ENCODE data around the gene CPNE9.

CPNE9 gene

DNA sequence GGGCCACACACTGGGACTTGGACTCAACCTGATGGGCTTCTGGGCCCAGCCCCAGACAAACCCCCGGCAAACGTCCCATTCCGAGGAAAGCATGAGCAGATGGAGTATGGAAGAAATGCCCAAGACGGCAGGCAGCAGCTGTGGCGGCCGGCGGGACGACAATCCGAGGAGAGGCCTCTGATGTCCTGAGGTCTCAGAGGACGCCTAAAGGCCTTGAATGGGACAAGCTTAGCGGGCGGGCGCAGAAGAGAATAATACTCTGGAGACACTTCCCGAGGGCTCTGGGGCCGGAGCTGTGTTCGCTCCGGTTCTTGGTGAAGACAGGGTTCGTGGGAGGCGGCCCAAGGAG, 45.6 kb downstream of the CPNE9 start:
- Histone ChIP-seq H3K27ac (ENCODE audit: low read length) (peak overlapping the region; percentile 47), H3K9me3 (ENCODE audit: insufficient read depth, low read length) (no peaks in the 10 kb centered on the region), H3K4me3 (ENCODE audit: low read length) (peak overlapping the region; percentile 94), H3K79me2 (ENCODE audit: low read length) (peaks cover 15% of the 10 kb centered on the region), H3K9ac (ENCODE audit: low read length) (peak overlapping the region; percentile 65), H2AFZ (ENCODE audit: low read depth, low read length) (peak overlapping the region; percentile 51; the same call in 1 of the 2 replicates), H3K4me2 (ENCODE audit: low read length) (peak overlapping the region; percentile 92), H3K4me1 (ENCODE audit: low read length) (peaks cover 13% of the 10 kb centered on the region), H4K20me1 (ENCODE audit: insufficient read depth, low read length) (no peaks in the 10 kb centered on the region), H3K36me3 (replicated peaks; ENCODE audit: low read depth, low read length) (peaks cover 36% of the 10 kb centered on the region), H3K27me3 (ENCODE audit: low read depth, low read length) (no peaks in the 10 kb centered on the region)
- TF ChIP-seq CTCF (IDR thresholded peaks at IDR 0.05; ENCODE audit: low read depth, low read length) (no peak), EZH2phosphoT487 (IDR thresholded peaks at IDR 0.05; ENCODE audit: low read depth) (no peak)

DNA sequence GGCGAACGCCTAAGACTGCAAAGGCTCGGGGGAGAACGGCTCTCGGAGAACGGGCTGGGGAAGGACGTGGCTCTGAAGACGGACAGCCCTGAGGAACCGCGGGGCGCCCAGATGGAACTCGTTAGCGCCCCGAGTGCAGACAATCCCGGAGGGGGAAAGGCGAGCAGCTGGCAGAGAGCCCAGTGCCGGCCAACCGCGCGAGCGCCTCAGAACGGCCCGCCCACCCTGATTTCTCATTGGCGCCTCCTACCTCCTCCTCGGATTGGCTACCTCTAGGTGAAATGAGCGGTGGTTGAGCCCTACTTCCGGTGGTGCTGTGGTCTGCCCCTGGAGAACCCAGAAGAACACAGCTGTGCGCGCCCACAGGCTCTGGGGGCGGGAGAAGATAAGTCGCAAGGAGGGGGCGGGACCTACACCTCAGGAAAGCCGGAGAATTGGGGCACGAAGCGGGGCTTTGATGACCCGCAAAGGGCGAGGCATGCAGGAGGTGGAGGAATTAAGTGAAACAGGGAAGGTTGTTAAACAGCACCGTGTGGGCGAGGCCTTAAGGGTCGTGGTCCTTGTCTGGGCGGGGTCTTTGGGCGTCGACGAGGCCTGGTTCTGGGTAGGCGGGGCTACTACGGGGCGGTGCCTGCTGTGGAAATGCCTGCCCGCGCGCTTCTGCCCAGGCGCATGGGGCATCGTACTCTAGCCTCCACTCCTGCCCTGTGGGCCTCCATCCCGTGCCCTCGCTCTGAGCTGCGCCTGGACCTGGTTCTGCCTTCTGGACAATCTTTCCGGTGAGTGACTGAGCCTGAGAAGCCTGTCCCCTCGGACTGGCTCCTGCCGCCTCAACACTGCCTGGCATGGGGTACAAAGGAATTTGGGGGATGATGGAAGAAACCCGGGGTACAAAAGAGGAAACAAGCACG, 46.3 kb downstream of the CPNE9 start, which contains the start of gene OGG1:
Gene OGG1 (plus strand): TSS at position 308 of the 911 bp plus-strand sequence. CDS start 335 bp downstream, at position 643.
- Histone ChIP-seq H3K79me2 (ENCODE audit: low read length) (peaks cover 15% of the 10 kb centered on the region), H4K20me1 (ENCODE audit: insufficient read depth, low read length) (no peaks in the 10 kb centered on the region), H3K4me3 (ENCODE audit: low read length) (peak within 1 kb of the TSS; percentile 94), H3K9me3 (ENCODE audit: insufficient read depth, low read length) (no peaks in the 10 kb centered on the region), H2AFZ (ENCODE audit: low read depth, low read length) (peak within 1 kb of the TSS; percentile 66; the same call in 1 of the 2 replicates), H3K9ac (ENCODE audit: low read length) (peak within 1 kb of the TSS; percentile 65), H3K27me3 (ENCODE audit: low read depth, low read length) (no peaks in the 10 kb centered on the region), H3K27ac (ENCODE audit: low read length) (peak within 1 kb of the TSS; percentile 72), H3K4me2 (ENCODE audit: low read length) (peak within 1 kb of the TSS; percentile 92), H3K36me3 (replicated peaks; ENCODE audit: low read depth, low read length) (peaks cover 31% of the 10 kb centered on the region), H3K4me1 (ENCODE audit: low read length) (peaks cover 13% of the 10 kb centered on the region)
- TF ChIP-seq CTCF (IDR thresholded peaks at IDR 0.05; ENCODE audit: low read depth, low read length) (no peak), EZH2phosphoT487 (IDR thresholded peaks at IDR 0.05; ENCODE audit: low read depth) (no peak)

DNA sequence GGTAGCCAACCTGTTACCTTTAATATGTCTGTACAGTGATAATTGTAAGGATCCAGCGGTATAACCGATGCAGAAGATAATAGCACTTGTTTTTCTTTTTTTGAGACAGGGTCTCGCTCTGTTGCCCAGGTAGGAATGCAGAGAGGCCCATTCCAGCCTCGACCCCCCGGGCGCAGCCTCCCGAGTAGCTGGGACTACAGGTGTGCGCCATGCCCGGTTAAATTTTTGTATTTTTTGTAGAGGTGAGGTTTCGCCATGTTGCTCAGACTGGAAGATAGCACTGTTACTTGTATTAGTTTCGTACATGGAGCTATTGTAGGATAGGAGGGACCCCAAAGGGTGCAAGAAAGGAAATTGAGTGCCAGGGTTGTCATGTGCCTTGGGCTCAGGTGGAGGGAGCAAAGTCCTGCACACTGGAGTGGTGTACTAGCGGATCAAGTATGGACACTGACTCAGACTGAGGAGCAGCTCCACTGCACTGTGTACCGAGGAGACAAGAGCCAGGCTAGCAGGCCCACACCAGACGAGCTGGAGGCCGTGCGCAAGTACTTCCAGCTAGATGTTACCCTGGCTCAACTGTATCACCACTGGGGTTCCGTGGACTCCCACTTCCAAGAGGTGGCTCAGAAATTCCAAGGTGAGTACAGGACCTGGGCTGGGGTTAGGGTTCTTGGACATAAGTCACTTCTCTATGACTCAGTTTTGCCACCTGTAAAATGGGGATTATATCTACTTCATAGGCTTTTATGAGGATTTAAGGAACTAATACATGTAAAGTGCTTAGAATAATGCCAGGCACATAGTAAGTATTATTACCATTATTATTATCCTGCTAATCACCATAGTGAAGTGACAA, 47.2 kb downstream of the CPNE9 start:
- TF ChIP-seq EZH2phosphoT487 (IDR thresholded peaks at IDR 0.05; ENCODE audit: low read depth) (no peak), CTCF (IDR thresholded peaks at IDR 0.05; ENCODE audit: low read depth, low read length) (no peak)
- Histone ChIP-seq H2AFZ (ENCODE audit: low read depth, low read length) (peak overlapping the region; percentile 66; the same call in 1 of the 2 replicates), H3K4me3 (ENCODE audit: low read length) (peak overlapping the region; percentile 94), H3K27ac (ENCODE audit: low read length) (peak overlapping the region; percentile 72), H3K79me2 (ENCODE audit: low read length) (peaks cover 15% of the 10 kb centered on the region), H4K20me1 (ENCODE audit: insufficient read depth, low read length) (no peaks in the 10 kb centered on the region), H3K4me2 (ENCODE audit: low read length) (peak overlapping the region; percentile 92), H3K9me3 (ENCODE audit: insufficient read depth, low read length) (no peaks in the 10 kb centered on the region), H3K36me3 (replicated peaks; ENCODE audit: low read depth, low read length) (peaks cover 27% of the 10 kb centered on the region), H3K4me1 (ENCODE audit: low read length) (peaks cover 13% of the 10 kb centered on the region), H3K9ac (ENCODE audit: low read length) (peak overlapping the region; percentile 65), H3K27me3 (ENCODE audit: low read depth, low read length) (no peaks in the 10 kb centered on the region)

DNA sequence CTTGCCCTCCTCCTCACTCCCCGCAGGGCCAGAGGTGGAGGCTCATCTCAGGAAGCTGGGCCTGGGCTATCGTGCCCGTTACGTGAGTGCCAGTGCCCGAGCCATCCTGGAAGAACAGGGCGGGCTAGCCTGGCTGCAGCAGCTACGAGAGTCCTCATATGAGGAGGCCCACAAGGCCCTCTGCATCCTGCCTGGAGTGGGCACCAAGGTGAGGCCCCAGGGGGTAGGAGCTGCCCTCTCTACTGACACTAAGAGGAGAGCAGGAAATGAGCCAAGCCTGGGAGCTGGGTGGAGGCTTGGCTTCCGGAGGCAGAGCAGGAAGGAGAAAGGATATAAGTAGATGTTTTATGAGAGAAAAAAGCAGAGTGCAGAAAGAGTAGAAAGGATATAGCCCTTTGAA, 51.0 kb downstream of the CPNE9 start:
- H3K79me2 ChIP-seq (ENCODE audit: low read length), result peaks cover 15% of the 10 kb centered on the region
- TF ChIP-seq EZH2phosphoT487 (IDR thresholded peaks at IDR 0.05; ENCODE audit: low read depth) (no peak), CTCF (IDR thresholded peaks at IDR 0.05; ENCODE audit: low read depth, low read length) (no peak)
- H3K36me3 ChIP-seq (replicated peaks; ENCODE audit: low read depth, low read length), result peaks cover 9% of the 10 kb centered on the region
- no peak overlapping the region for H3K9ac ChIP-seq (ENCODE audit: low read length)
- H3K27me3 ChIP-seq (ENCODE audit: low read depth, low read length), result no peaks in the 10 kb centered on the region
- H3K4me3 ChIP-seq (ENCODE audit: low read length), result no peak overlapping the region
- no peaks in the 10 kb centered on the region for H3K9me3 ChIP-seq (ENCODE audit: insufficient read depth, low read length)
- peaks cover 8% of the 10 kb centered on the region for H3K4me1 ChIP-seq (ENCODE audit: low read length)
- no peak overlapping the region for H3K4me2 ChIP-seq (ENCODE audit: low read length)
- no peak overlapping the region for H2AFZ ChIP-seq (ENCODE audit: low read depth, low read length)
- H3K27ac ChIP-seq (ENCODE audit: low read length), result no peak overlapping the region
- no peaks in the 10 kb centered on the region for H4K20me1 ChIP-seq (ENCODE audit: insufficient read depth, low read length)

Measured in OCI-LY3 (cell line).